HepG2 (cell line): Measurements from ENCODE around the gene FAM167B. TPM values are rescaled to one million over a fixed set of nuclear protein-coding genes. Genes with fewer than 3 reads are reported as not detected.

Experiments
- AKAP8 ChIP-seq: sonication (generic); formaldehyde crosslinking; IDR thresholded peaks from 2 replicates; pipeline ENCODE4 v1.5.1; 2020; ENCODE audit warnings: mild to moderate bottlenecking, missing genetic modification reagents
- ATF1 ChIP-seq: IDR thresholded peaks from 2 replicates; pipeline ENCODE4 v1.6.1; 2016; ENCODE audit warnings: mild to moderate bottlenecking, control low read depth
- BRCA1 ChIP-seq: sonication (generic); formaldehyde crosslinking; IDR thresholded peaks from 2 replicates; pipeline ENCODE4 v1.4.0; 2020; ENCODE audit warnings: missing genetic modification reagents
- CENPT ChIP-seq: sonication (generic); formaldehyde crosslinking; IDR thresholded peaks from 2 replicates; pipeline ENCODE4 v1.8.0; 2022; ENCODE audit warnings: low read depth, mild to moderate bottlenecking, moderate library complexity, missing genetic modification reagents
- CHD4 ChIP-seq: fragments of 200-600 bp; sonication (generic); IDR thresholded peaks from 2 replicates; pipeline ENCODE4 v1.7.0; 2017; ENCODE audit warnings: mild to moderate bottlenecking, low read length, borderline replicate concordance
- GPN1 ChIP-seq: sonication (generic); formaldehyde crosslinking; IDR thresholded peaks from 2 replicates; pipeline ENCODE4 v1.5.1; 2020; ENCODE audit warnings: missing genetic modification reagents, borderline replicate concordance
- KDM2A ChIP-seq: sonication (generic); formaldehyde crosslinking; IDR thresholded peaks from 2 replicates; pipeline ENCODE4 v1.4.0; 2020; ENCODE audit warnings: low read depth, missing genetic modification reagents, borderline replicate concordance
- MAZ ChIP-seq, 2 experiments: sonication (generic) in 1 of 2; formaldehyde crosslinking in 1 of 2; IDR thresholded peaks; 2 replicates each; pipeline versions ENCODE4 v1.5.0 to v1.6.1; 2012 to 2020; ENCODE audit warnings: low read depth in 2 of 2, mild to moderate bottlenecking in 2 of 2, borderline replicate concordance in 1 of 2, improper control_type of control experiment in 1 of 2, low read length in 1 of 2, missing genetic modification reagents in 1 of 2, moderate library complexity in 1 of 2
- MEF2D ChIP-seq: sonication (generic); formaldehyde crosslinking; IDR thresholded peaks from 2 replicates; pipeline ENCODE4 v1.5.1; 2020; ENCODE audit warnings: mild to moderate bottlenecking, missing genetic modification reagents
- MIER3 ChIP-seq: IDR thresholded peaks from 2 replicates; pipeline ENCODE4 v1.6.1; 2016; ENCODE audit warnings: missing compliant biosample characterization, borderline replicate concordance
- MYPOP ChIP-seq: sonication (generic); formaldehyde crosslinking; IDR thresholded peaks from 2 replicates; pipeline ENCODE4 v1.8.1; 2023; ENCODE audit warnings: mild to moderate bottlenecking, moderate library complexity, missing genetic modification reagents
- REPIN1 ChIP-seq: sonication (generic); formaldehyde crosslinking; IDR thresholded peaks from 2 replicates; pipeline ENCODE4 v1.8.0; 2022; ENCODE audit warnings: missing genetic modification reagents, low read depth, mild to moderate bottlenecking, borderline replicate concordance
- RXRA ChIP-seq: sonication (generic); formaldehyde crosslinking; IDR thresholded peaks from 2 replicates; pipeline ENCODE4 v1.5.1; 2020; ENCODE audit warnings: missing genetic modification reagents
- SIX1 ChIP-seq: sonication (generic); formaldehyde crosslinking; IDR thresholded peaks from 2 replicates; pipeline ENCODE4 v1.4.0; 2020; ENCODE audit warnings: missing genetic modification reagents, borderline replicate concordance
- SRF ChIP-seq: IDR thresholded peaks from 2 replicates; pipeline ENCODE4 v1.6.1; 2011; ENCODE audit warnings: mild to moderate bottlenecking, low read depth, low read length, moderate library complexity
- SRY ChIP-seq: sonication (generic); formaldehyde crosslinking; IDR thresholded peaks from 2 replicates; pipeline ENCODE4 v1.8.0; 2022; ENCODE audit warnings: mild to moderate bottlenecking, missing genetic modification reagents
- TAF15 ChIP-seq: fragments of 200-400 bp; formaldehyde crosslinking; IDR thresholded peaks from one replicate; pipeline ENCODE4 v1.6.1; 2018; ENCODE audit warnings: mild to moderate bottlenecking, low read depth, low read length; ENCODE audit not compliant: poor library complexity, severe bottlenecking
- U2AF2 ChIP-seq: fragments of 200-400 bp; formaldehyde crosslinking; IDR thresholded peaks from 2 replicates; pipeline ENCODE4 v1.6.1; 2017; ENCODE audit warnings: low read depth, mild to moderate bottlenecking, low read length
- ZBTB26 ChIP-seq: IDR thresholded peaks from 2 replicates; pipeline ENCODE4 v1.6.1; 2016; ENCODE audit warnings: missing compliant biosample characterization, missing genetic modification reagents, borderline replicate concordance
- ZFP90 ChIP-seq: sonication (generic); formaldehyde crosslinking; IDR thresholded peaks from 2 replicates; pipeline ENCODE4 v1.8.0; 2022; ENCODE audit warnings: missing genetic modification reagents, mild to moderate bottlenecking, inconsistent platforms, borderline replicate concordance
- ZNF3 ChIP-seq: IDR thresholded peaks from 2 replicates; pipeline ENCODE4 v1.7.0; 2017; ENCODE audit warnings: inconsistent platforms
- ZNF367 ChIP-seq: sonication (generic); formaldehyde crosslinking; IDR thresholded peaks from 2 replicates; pipeline ENCODE4 v1.4.0; 2020; ENCODE audit warnings: missing genetic modification reagents, borderline replicate concordance
- ZNF431 ChIP-seq: sonication (generic); formaldehyde crosslinking; IDR thresholded peaks from 2 replicates; pipeline ENCODE4 v1.9.0; 2022; ENCODE audit warnings: missing genetic modification reagents, low read depth, mild to moderate bottlenecking, borderline replicate concordance
- ZNF446 ChIP-seq: sonication (generic); formaldehyde crosslinking; IDR thresholded peaks from 2 replicates; pipeline ENCODE4 v1.5.0; 2020; ENCODE audit warnings: mild to moderate bottlenecking, missing genetic modification reagents
- ZNF776 ChIP-seq: sonication (generic); formaldehyde crosslinking; IDR thresholded peaks from 2 replicates; pipeline ENCODE4 v1.4.0; 2020; ENCODE audit warnings: mild to moderate bottlenecking, missing genetic modification reagents
- ZNF891 ChIP-seq: sonication (generic); formaldehyde crosslinking; IDR thresholded peaks from 2 replicates; pipeline ENCODE4 v1.5.0; 2020; ENCODE audit warnings: mild to moderate bottlenecking, missing genetic modification reagents
- polyA plus RNA-seq, 8 experiments: library from polyadenylated mRNA; depleted of rRNA in 3 of 8; stranded (reverse) in 7 of 8; unstranded in 1 of 8; fragments of >200 nt; fragmentation: Illumina TruSeq in 4 of 8; extraction: Trizol in 4 of 8; gene quantifications; 2 replicates each; pipeline versions ENCODE4 v1.2.1 to v1.2.3, GENCODE V29; 2011 to 2016; ENCODE audit warnings: low read depth in 4 of 8, missing spikeins in 1 of 8, mixed read lengths in 1 of 8; ENCODE audit not compliant: insufficient read depth in 1 of 8
- total RNA-seq, 5 experiments: library from RNA; depleted of rRNA; stranded (reverse); fragments of >200 nt; fragmentation: Illumina TruSeq; extraction: Trizol; gene quantifications; 2 replicates each; pipeline ENCODE4 v1.2.3, GENCODE V29; 2016; ENCODE audit warnings: low read depth in 1 of 5
- TF ChIP-seq, protein P1 (sequence below): sonication (generic); formaldehyde crosslinking; IDR thresholded peaks from 2 replicates; pipeline ENCODE4 v1.4.0; 2020; ENCODE audit warnings: mild to moderate bottlenecking, missing genetic modification reagents

The FAM167B gene
- total and polyA plus RNA-seq, 2 of the 13 experiments (the other 11 are each of a cell fraction or from before 2014, with no cell fraction given): 0.15 to 0.70 TPM

- TF ChIP-seq ZFP90 (CRISPR knock-in tag) (no peak), ZNF431 (no peak), REPIN1 (CRISPR knock-in tag) (no peak), AKAP8 (CRISPR knock-in tag) (peak; percentile 86), CHD4 (no peak), U2AF2 (0 out of 2 replicates have a peak, but pooled peaks have one; percentile 87), ZBTB26 (CRISPR knock-in tag) (no peak), ZNF367 (no peak), MIER3 (no peak), KDM2A (peak; percentile 77; the same call in 1 of the 2 replicates), ZNF446 (CRISPR knock-in tag) (no peak), ZNF891 (CRISPR knock-in tag) (no peak; the same call in 1 of the 2 replicates), MYPOP (CRISPR knock-in tag) (no peak), ATF1 (peak; percentile 88), MAZ (IDR thresholded peaks at IDR 0.05; ENCODE audit: borderline replicate concordance, low read depth, low read length) (peak; percentile 25; the same call in 1 of the 2 replicates), MAZ (CRISPR knock-in tag; IDR thresholded peaks at IDR 0.05; ENCODE audit: low read depth) (no peak), BRCA1 (CRISPR knock-in tag) (no peak), ZNF776 (CRISPR knock-in tag) (no peak), CENPT (CRISPR knock-in tag) (no peak; the same call in 1 of the 2 replicates), SRY (CRISPR knock-in tag) (peak; percentile 55; the same call in 1 of the 2 replicates), GPN1 (CRISPR knock-in tag) (no peak), RXRA (CRISPR knock-in tag) (no peak; the same call in 1 of the 2 replicates), SIX1 (CRISPR knock-in tag) (no peak), TAF15 (no peak), MEF2D (CRISPR knock-in tag) (no peak), SRF (no peak), ZNF3 (CRISPR knock-in tag) (no peak)
- TF ChIP-seq, protein P1, sequence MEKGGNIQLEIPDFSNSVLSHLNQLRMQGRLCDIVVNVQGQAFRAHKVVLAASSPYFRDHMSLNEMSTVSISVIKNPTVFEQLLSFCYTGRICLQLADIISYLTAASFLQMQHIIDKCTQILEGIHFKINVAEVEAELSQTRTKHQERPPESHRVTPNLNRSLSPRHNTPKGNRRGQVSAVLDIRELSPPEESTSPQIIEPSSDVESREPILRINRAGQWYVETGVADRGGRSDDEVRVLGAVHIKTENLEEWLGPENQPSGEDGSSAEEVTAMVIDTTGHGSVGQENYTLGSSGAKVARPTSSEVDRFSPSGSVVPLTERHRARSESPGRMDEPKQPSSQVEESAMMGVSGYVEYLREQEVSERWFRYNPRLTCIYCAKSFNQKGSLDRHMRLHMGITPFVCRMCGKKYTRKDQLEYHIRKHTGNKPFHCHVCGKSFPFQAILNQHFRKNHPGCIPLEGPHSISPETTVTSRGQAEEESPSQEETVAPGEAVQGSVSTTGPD (CRISPR knock-in tag): no peak
Measured at GRCh38 chr1:32205401-32206370, 41.3 kb upstream of the FAM167B start, which contains the start of gene IQCC (continued).
